Uterus (tissue), 2 donors: Measurements from ENCODE around the gene TTC38.

Experiments used
- POLR2A ChIP-seq, 2 donors: fragments of 450-650 bp; IDR thresholded peaks; one replicate each; pipeline ENCODE4 v1.6.1; 2016; ENCODE audit warnings: antibody characterized with exemption in 2 of 2, mild to moderate bottlenecking in 1 of 2, moderate library complexity in 1 of 2
- TF ChIP-seq, protein P1 (sequence below), 4 experiments: fragments of 200-600 bp in 2 of 4; fragments of 450-650 bp in 2 of 4; sonication (generic) in 2 of 4; IDR thresholded peaks; one replicate each; pipeline ENCODE4 v1.5.1; 2016 to 2019; ENCODE audit warnings: antibody characterized with exemption in 4 of 4, mild to moderate bottlenecking in 2 of 4, moderate library complexity in 1 of 4

DNA sequence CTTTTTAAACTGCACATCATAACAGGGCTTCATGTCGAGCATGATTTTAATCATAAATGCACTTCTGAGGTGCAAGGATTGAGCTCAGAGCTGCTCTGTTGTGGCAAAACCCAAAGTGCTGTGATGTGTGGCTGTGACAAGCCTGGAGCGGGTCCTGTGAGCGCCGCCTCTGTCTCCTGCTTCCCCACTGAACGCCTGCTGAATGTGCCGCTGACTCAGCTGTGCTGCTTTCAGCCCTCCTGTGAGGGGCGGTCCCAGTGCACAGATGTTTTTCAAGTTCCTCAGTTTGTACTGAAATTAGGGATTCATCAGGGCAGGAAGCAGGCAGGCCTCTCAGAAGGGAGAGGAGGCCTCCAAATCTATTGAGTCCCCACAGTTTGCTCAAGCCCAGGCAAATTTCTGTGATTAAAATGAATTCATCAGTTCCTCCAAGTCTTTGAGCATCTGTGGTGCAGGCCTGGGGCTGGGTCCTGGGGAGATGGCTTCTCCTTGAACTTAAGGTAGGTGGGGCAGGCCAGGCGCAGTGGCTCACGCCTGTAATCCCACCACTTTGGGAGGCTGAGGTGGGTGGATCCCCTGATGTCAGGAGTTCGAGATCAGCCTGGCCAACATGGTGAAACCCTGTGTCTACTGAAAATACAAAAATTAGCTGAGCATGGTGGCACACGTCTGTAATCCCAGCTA is 25.9 kb downstream of the TTC38 start:
- TF ChIP-seq, protein P1, sequence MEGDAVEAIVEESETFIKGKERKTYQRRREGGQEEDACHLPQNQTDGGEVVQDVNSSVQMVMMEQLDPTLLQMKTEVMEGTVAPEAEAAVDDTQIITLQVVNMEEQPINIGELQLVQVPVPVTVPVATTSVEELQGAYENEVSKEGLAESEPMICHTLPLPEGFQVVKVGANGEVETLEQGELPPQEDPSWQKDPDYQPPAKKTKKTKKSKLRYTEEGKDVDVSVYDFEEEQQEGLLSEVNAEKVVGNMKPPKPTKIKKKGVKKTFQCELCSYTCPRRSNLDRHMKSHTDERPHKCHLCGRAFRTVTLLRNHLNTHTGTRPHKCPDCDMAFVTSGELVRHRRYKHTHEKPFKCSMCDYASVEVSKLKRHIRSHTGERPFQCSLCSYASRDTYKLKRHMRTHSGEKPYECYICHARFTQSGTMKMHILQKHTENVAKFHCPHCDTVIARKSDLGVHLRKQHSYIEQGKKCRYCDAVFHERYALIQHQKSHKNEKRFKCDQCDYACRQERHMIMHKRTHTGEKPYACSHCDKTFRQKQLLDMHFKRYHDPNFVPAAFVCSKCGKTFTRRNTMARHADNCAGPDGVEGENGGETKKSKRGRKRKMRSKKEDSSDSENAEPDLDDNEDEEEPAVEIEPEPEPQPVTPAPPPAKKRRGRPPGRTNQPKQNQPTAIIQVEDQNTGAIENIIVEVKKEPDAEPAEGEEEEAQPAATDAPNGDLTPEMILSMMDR (IDR thresholded peaks at IDR 0.05) = no peak
- no peak for TF ChIP-seq POLR2A (IDR thresholded peaks at IDR 0.05)
